ENCODE data around the gene FRMD4A. TPM values are rescaled to one million over a fixed set of nuclear protein-coding genes. Genes with fewer than 3 reads are reported as not detected.

FRMD4A gene
- total RNA-seq, 6 donors from 2014 or later = 22.3 to 114 (median 52.3) TPM

- no peaks in the 10 kb centered on the region for H3K9me3 ChIP-seq
- H3K27me3 ChIP-seq = no peaks in the 10 kb centered on the region
- no peak for DNase-seq
- peaks cover 6 to 18% (median 9%) of the 10 kb centered on the region in 4 donors for H3K4me1 ChIP-seq
- no peak for TF ChIP-seq EP300 (IDR thresholded peaks at IDR 0.05)
- TF ChIP-seq POLR2A (IDR thresholded peaks at IDR 0.05) = no peak
- TF ChIP-seq, protein P1, sequence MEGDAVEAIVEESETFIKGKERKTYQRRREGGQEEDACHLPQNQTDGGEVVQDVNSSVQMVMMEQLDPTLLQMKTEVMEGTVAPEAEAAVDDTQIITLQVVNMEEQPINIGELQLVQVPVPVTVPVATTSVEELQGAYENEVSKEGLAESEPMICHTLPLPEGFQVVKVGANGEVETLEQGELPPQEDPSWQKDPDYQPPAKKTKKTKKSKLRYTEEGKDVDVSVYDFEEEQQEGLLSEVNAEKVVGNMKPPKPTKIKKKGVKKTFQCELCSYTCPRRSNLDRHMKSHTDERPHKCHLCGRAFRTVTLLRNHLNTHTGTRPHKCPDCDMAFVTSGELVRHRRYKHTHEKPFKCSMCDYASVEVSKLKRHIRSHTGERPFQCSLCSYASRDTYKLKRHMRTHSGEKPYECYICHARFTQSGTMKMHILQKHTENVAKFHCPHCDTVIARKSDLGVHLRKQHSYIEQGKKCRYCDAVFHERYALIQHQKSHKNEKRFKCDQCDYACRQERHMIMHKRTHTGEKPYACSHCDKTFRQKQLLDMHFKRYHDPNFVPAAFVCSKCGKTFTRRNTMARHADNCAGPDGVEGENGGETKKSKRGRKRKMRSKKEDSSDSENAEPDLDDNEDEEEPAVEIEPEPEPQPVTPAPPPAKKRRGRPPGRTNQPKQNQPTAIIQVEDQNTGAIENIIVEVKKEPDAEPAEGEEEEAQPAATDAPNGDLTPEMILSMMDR (IDR thresholded peaks at IDR 0.05) = no peak
- no peak for TF ChIP-seq POLR2AphosphoS5 (IDR thresholded peaks at IDR 0.05)
- ATAC-seq (ENCODE audit: low FRiP score in 2 of 2) = no peak
- no peak overlapping the region for H3K4me3 ChIP-seq
- H3K36me3 ChIP-seq = no peaks in the 10 kb centered on the region
- WGBS, 2 donors = 79 to 82% methylated on average over 13 to 16 of the region's 16 CpGs
- H3K27ac ChIP-seq = no peak overlapping the region
Measured at GRCh38 chr10:13848520-13849445, 481.9 kb downstream of the FRMD4A start.

DNA sequence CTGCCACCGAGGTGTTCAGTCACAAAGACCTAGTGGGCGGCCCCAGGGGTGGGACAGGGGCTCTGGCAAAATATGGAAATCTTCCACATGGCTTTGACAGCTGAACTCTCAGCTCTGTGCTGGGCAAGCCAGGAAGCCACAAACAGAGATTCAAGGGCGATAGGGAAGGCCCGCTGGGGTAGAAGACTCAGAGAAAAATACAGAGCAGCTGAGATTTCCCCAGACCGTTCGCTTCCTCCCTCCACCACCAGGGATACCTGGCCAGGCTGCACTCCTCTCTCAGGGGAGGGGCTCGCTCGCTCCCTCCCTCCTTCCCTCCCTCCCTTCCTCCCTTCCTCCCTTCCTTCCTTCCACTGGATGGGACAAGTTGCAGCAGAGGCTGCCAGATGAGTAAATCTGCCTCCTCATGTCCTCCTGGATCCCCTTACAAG, 483.5 kb downstream of the FRMD4A start:
- Histone ChIP-seq H3K27ac (peak overlapping the region in 2 of 4 donors; percentile 2 to 14), H3K9me3 (no peaks in the 10 kb centered on the region), H3K27me3 (no peaks in the 10 kb centered on the region), H3K4me1 (peaks cover 6 to 17% (median 9%) of the 10 kb centered on the region in 4 donors), H3K4me3 (no peak overlapping the region), H3K36me3 (no peaks in the 10 kb centered on the region)
- 30 to 46% methylated on average over 8 of the region's 8 CpGs for WGBS, 2 donors
- TF ChIP-seq POLR2AphosphoS5 (IDR thresholded peaks at IDR 0.05) = no peak
- TF ChIP-seq POLR2A (IDR thresholded peaks at IDR 0.05) = no peak
- TF ChIP-seq EP300 (IDR thresholded peaks at IDR 0.05) = no peak
- TF ChIP-seq, protein P1 (IDR thresholded peaks at IDR 0.05) = no peak
- DNase-seq (no peak), ATAC-seq (ENCODE audit: low FRiP score in 2 of 2) (no peak)

DNA sequence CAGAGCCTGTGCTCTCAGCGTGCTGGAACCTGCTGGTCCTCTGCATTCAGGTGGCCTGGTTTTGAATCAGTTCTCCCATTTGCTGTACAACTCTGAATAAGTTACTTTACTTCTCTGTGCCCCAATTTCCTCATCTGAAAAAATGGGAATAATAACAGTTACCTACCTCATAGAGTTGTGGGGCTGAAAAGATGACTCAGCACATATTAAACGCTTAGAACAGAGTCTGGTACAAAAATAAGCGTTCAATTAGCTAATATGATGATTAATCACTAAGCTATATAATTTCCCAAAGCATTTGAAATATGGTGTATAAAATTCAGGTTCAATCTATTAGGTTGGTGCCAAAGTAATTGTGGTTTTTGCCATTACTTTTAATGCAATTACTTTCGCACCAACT, 484.8 kb downstream of the FRMD4A start:
- Histone ChIP-seq H3K27ac (no peak overlapping the region), H3K4me1 (peaks cover 6 to 19% (median 9%) of the 10 kb centered on the region in 4 donors), H3K4me3 (no peak overlapping the region), H3K36me3 (no peaks in the 10 kb centered on the region), H3K27me3 (no peaks in the 10 kb centered on the region), H3K9me3 (no peaks in the 10 kb centered on the region)
- no peak for ATAC-seq (ENCODE audit: low FRiP score in 2 of 2)
- 79 to 81% methylated on average over 4 of the region's 4 CpGs for WGBS, 2 donors
- no peak for DNase-seq
- TF ChIP-seq POLR2AphosphoS5 (IDR thresholded peaks at IDR 0.05) = no peak
- TF ChIP-seq EP300 (IDR thresholded peaks at IDR 0.05) = no peak
- TF ChIP-seq, protein P1 (IDR thresholded peaks at IDR 0.05) = no peak
- TF ChIP-seq POLR2A (IDR thresholded peaks at IDR 0.05) = no peak

DNA sequence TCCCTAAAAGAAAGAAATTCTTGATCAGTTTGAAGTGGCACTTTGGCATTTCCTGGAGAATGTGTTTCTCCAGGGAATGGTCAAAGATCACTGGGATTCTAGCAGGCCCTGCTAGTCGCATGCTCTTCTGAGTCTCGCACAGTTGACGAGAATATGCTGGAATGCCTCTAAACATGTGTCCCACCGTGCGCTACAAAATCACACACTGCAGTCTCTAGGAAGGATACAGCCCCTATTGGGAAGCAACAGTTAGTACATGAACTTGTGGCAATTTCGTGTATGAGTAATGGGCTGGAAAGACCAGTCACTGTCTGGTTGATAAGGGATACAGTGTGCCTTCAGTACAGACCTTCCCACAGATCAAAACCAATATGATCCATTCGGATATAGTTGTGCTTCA, 486.1 kb downstream of the FRMD4A start:
- H3K4me3 ChIP-seq = no peak overlapping the region
- no peak overlapping the region for H3K27ac ChIP-seq

More for the DNA sequence above, 486.1 kb downstream of the FRMD4A start:
- DNase-seq (no peak), ATAC-seq (ENCODE audit: low FRiP score in 2 of 2) (no peak)
- TF ChIP-seq, protein P1 (IDR thresholded peaks at IDR 0.05) = no peak
- TF ChIP-seq EP300 (IDR thresholded peaks at IDR 0.05) (no peak), POLR2A (IDR thresholded peaks at IDR 0.05) (no peak), POLR2AphosphoS5 (IDR thresholded peaks at IDR 0.05) (no peak)
- no peaks in the 10 kb centered on the region for H3K9me3 ChIP-seq
- H3K4me1 ChIP-seq = peaks cover 10 to 25% (median 11%) of the 10 kb centered on the region in 4 donors
- H3K36me3 ChIP-seq = no peaks in the 10 kb centered on the region
- 89 to 91% methylated on average over 5 to 7 of the region's 7 CpGs for WGBS, 2 donors
- no peaks in the 10 kb centered on the region for H3K27me3 ChIP-seq

Data from upper lobe of left lung (tissue), 6 donors.